Gastroesophageal sphincter (tissue), 3 donors: Measurements from ENCODE around the gene FAAP20.

ENCODE experiments used
- CTCF ChIP-seq, 4 experiments: fragments of 200-600 bp in 2 of 4; fragments of 450-650 bp in 2 of 4; sonication (generic) in 1 of 4; IDR thresholded peaks; one replicate each; pipeline ENCODE4 v1.5.1; 2017 to 2019; ENCODE audit warnings: antibody characterized with exemption in 4 of 4, mild to moderate bottlenecking in 2 of 4, moderate library complexity in 2 of 4
- EP300 ChIP-seq: sonication (generic); formaldehyde crosslinking; IDR thresholded peaks from one replicate; pipeline ENCODE4 v1.6.1; 2017; ENCODE audit warnings: antibody characterized with exemption, mild to moderate bottlenecking
- POLR2A ChIP-seq, 2 donors: fragments of 450-650 bp; IDR thresholded peaks; one replicate each; pipeline ENCODE4 v1.6.1; 2017; ENCODE audit warnings: antibody characterized with exemption in 2 of 2, mild to moderate bottlenecking in 2 of 2, moderate library complexity in 1 of 2
- POLR2AphosphoS5 ChIP-seq: sonication (generic); formaldehyde crosslinking; IDR thresholded peaks from one replicate; pipeline ENCODE4 v1.6.1; 2017; ENCODE audit warnings: antibody characterized with exemption

- no peak for TF ChIP-seq CTCF (IDR thresholded peaks at IDR 0.05)
- TF ChIP-seq POLR2AphosphoS5, result no peak
- no peak for TF ChIP-seq POLR2A (IDR thresholded peaks at IDR 0.05)
- TF ChIP-seq EP300, result no peak
These were observed 21.9 kb downstream of the FAAP20 start for GRCh38 chr1:2172551-2173146.
